GM21367 (cell line): ENCODE measurements around the gene PPL.
"Not testable (repeated sequence)": the region's sequence is repeated elsewhere in the genome, so short reads cannot be mapped to it uniquely, and the experiment has no call there.

Experiments used
- ATAC-seq: cut with Tn5 transposase; IDR thresholded peaks from one replicate; pipeline ENCODE4 v1.9.1; 2021; ENCODE audit not compliant: unreplicated experiment

PPL gene

GRCh38 chr16:4913774-4914525 is 23.0 kb downstream of the PPL start:
- no peak for ATAC-seq

- ATAC-seq, result no peak
These were observed 23.7 kb downstream of the PPL start for GRCh38 chr16:4913130-4913773.

GRCh38 chr16:4911970-4912386 is 25.0 kb downstream of the PPL start:
- no peak for ATAC-seq

GRCh38 chr16:4910828-4911227 is 26.1 kb downstream of the PPL start:
- ATAC-seq, result no peak

- ATAC-seq, result no peak
These were observed 27.1 kb downstream of the PPL start for GRCh38 chr16:4909825-4910224.

GRCh38 chr16:4908854-4909401 is 28.0 kb downstream of the PPL start:
- no peak for ATAC-seq

GRCh38 chr16:4904942-4905615 is 31.9 kb downstream of the PPL start:
- ATAC-seq, result no peak

GRCh38 chr16:4904108-4904941 is 32.6 kb downstream of the PPL start:
- no peak for ATAC-seq

GRCh38 chr16:4902038-4902437 is 34.9 kb downstream of the PPL start:
- no peak for ATAC-seq

- no peak for ATAC-seq
These were observed 36.2 kb downstream of the PPL start for GRCh38 chr16:4900750-4901149.

GRCh38 chr16:4900036-4900435 is 36.9 kb downstream of the PPL start:
- ATAC-seq, result no peak

- no peak for ATAC-seq
These were observed 37.5 kb downstream of the PPL start for GRCh38 chr16:4899474-4899846.

- no peak for ATAC-seq
These were observed 38.0 kb downstream of the PPL start for GRCh38 chr16:4898811-4899473.

GRCh38 chr16:4897328-4897727 is 39.6 kb downstream of the PPL start:
- no peak for ATAC-seq

GRCh38 chr16:4896761-4897160 is 40.2 kb downstream of the PPL start:
- ATAC-seq, result not testable (repeated sequence)

GRCh38 chr16:4895366-4895765 is 41.6 kb downstream of the PPL start:
- ATAC-seq, result no peak

- no peak for ATAC-seq
These were observed 42.4 kb downstream of the PPL start for GRCh38 chr16:4894276-4895150.

- no peak for ATAC-seq
These were observed 43.7 kb downstream of the PPL start for GRCh38 chr16:4893103-4893862.
